HG02571 (cell line): ENCODE measurements around the gene CEP128.
A peak's percentile ranks its signal among the peaks of the same experiment; 100 is the strongest.
"Not testable (repeated sequence)": the region's sequence is repeated elsewhere in the genome, so short reads cannot be mapped to it uniquely, and the experiment has no call there.

ENCODE experiments used
- ATAC-seq: cut with Tn5 transposase; IDR thresholded peaks from one replicate; pipeline ENCODE4 v1.9.1; 2021; ENCODE audit warnings: mild to moderate bottlenecking, moderate library complexity; ENCODE audit not compliant: unreplicated experiment

The CEP128 gene

DNA sequence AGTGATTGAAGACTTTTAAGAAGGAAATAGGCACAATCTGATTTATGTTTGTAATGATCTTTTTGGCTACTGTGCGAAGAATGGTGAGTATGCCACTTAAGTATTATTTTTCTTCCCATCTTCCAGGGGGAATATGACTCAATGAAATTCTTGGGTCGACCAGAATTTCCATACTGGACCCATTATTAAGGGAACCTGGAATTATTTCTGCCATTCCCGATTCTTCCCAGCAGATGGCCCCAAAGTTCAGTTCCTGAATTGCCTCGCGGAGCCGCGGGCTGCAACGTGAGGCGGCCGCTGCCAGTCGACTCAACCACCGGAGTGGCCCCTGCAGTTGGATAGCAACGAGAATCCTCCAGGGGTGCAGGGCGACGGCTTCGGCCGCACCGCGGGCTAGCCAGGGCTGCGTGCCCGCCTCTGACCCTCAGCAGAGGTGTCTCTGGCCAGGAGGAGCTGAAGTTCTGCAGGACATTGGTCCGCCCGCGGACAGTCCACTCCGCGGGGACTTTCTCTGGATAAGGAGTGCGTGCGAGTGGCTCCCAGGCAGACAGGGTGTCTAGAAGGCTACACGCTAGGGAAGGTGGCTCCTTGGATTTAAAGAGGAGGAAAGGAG is 13.3 kb upstream of the CEP128 start:
- no peak for ATAC-seq

DNA sequence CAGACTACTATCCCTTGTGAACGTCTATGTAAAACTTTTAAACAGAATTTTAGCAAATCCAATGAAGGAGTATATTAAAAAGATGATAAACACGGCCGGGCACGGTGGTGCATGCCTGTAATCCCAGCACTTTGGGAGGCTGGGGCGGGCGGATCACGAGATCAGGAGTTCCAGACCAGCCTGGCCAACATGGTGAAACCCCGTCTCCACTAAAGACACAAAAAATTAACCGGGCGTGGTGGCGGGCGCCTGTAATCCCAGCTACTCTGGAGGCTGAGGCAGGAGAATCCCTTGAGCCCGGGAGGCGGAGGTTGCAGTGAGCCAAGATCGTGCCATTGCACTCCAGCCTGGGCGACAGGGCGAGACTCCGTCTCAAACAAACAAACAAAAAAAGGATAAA is 11.7 kb upstream of the CEP128 start:
- not testable (repeated sequence) for ATAC-seq

DNA sequence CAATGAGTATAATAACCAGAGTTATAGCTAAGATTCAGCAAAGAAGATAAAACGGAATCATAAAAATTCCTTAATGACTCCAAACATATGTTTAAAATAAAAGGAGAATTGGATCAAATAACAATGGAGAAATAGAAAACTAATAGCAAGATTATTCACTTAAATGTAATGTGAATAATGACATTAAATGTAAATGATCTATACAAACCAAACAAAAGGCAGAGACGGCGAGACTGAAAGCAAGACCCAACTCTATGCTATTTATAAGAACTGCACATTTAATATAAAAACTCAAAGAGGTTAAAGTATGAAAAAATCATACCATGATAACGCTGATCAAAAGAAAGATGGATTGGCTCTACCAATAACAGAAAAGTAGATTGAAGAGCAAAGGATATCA is 10.0 kb upstream of the CEP128 start:
- ATAC-seq, result no peak

DNA sequence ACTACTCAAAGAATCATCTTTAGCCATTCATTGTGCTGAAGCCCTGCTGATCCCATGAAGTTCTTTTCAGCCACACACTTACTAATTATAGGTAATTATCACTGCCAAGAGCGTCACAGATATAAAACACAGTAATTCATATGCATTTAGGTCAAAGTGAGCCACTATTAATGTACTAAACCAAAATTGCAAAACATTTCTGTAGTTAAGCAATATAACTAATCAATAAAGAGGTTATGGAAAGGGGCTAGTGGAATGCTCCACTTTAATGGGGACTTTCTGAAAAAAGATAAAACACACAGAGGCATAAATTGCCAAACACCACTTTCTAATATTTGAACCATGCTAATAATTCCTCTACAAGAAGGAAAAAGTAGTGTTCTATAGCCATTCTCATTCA is 6.8 kb upstream of the CEP128 start:
- ATAC-seq, result no peak

DNA sequence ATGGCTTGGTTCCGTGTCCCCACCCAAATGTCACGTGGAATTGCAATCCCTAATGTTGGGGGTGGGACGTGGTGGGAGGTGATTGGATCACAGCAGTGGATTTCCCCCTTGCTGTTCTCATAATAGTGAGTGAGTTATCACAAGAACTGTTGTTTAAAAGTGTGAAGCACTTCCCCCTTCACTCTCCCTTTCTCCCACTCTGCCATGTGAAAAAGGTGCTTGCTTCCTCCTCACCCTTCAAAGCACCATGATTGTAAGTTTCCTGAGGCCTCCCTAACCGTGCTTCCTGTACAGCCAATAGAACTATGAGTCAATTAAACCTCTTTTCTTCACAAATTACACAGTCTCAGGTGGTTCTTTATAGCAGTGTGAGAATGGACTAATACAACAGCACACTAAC is 5.3 kb upstream of the CEP128 start:
- ATAC-seq, result no peak

DNA sequence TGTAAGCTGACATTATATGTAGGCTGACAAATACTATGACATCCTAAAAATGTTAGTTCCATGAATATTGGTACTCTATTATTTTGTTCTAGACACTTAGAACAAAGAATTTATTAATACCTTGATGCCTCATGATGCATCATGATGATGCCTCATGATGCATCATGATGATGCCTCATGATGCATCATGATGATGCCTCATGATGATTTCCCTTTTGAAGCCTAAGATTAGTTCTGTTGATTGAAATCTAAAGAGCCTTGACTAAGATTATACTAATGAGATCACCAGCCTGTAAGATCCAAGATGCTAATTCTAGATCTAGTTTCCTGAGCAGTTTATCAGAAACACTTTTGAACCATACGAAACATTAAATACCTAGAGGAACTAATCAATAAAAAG is 4.6 kb upstream of the CEP128 start:
- no peak for ATAC-seq

DNA sequence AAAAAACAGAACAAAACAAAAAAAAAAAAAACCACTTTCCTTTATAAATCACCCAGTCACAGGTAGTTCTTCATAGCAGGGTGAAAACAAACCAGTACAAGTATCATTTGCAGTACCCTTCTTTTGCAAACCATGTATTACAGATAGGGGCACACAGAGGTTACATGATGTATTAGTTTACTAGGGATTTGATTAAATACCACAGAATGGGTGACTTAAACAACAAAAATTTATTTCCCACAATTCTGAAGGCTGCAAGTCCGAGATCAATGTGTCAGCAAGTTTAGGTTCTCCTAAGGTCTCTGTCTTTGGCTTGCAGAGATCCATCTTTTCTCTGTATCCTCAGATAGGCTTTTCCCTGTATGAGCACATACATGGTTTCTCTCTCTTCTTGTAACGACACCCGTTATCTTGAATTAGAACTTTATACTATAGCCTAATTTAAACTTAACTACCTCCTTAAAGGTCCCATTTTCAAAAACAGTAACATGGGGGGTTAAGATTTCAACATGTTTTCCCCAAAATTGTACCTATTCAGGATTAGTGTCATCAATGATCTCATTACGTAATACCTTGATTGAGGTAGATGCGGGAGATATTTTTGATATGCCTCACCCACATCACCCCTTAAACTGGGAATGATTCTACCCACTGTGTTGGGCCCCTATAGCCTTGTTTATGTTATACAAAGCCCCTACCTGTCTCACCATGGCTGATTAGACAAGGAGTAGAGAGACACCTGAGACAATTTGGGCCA is 3.5 kb upstream of the CEP128 start:
- no peak for ATAC-seq

DNA sequence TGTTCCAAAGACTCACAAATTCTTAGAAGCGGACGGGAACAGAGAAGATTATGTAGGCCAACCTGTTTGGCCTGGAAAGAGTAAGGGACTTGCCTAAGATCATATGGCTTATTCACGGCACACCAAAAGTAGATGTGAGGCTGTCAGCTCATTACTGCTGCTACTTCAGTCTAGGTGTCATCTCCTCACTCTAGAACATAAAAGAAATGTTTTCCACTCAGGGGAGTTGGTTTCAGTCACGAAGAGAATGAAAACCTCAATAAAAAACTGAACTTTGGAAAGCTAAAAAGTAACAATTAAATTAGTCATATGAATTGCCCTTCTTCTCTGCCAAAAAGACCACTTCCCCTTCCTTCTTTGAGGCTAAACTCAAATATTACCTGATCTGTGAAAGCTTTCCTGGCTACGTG is 658 bp upstream of the CEP128 start:
- ATAC-seq, result peak; percentile 3

DNA sequence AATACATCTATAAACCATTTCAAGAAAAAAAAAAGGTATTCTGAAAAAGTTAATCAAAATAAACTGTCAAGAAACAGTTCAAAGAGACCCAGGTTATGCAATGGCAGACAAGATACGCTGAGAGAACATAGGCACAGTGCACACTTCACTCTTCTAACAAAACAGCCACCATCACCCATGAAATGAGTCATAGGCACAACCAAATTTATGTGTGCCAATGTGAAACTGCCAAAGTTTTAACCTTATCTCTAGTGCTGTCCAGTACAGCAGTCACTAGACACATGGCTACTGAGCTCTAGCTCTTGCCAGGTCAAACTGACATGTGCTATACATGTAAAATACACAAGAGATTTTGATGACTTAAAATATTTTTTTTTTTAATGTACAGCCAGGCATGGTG is 1.4 kb downstream of the CEP128 start:
- no peak for ATAC-seq

DNA sequence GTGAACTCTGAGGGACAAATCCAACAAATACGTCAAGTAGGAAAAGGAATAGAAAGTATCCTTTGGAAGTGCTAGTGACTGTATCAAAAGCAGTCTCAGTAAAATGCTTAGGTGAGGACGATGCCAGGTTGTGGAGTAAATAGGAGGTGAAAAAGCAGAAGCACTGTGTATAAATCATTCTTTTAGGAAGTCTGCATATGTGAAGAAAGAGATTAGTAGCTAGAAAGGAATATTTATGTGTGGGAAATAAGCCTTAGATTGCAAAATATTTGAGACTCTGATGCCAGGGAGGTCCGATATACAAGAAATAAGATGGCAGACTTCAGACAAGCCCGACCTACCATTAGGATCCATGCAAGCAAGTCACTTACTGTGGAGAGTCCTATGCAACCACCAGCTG is 7.9 kb downstream of the CEP128 start:
- ATAC-seq, result no peak

DNA sequence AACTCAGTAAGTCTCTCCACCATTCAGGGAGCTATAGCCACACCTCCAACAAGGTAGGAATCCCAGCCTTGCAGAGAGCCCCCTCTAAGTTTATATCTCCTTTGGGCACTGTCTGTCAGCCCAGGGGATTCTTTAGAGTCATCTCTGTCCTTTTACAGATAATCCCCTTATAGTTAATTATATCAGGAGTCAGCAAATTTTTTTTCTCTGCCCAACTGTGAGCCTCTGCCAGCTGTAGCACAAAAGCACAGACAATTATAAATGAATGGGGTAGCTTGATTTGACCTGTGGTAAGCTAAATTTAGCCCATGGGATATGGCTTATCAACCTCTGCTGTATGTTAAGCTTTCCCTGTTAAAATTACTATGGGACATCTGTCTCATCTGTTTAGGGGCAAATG is 8.3 kb downstream of the CEP128 start:
- no peak for ATAC-seq

DNA sequence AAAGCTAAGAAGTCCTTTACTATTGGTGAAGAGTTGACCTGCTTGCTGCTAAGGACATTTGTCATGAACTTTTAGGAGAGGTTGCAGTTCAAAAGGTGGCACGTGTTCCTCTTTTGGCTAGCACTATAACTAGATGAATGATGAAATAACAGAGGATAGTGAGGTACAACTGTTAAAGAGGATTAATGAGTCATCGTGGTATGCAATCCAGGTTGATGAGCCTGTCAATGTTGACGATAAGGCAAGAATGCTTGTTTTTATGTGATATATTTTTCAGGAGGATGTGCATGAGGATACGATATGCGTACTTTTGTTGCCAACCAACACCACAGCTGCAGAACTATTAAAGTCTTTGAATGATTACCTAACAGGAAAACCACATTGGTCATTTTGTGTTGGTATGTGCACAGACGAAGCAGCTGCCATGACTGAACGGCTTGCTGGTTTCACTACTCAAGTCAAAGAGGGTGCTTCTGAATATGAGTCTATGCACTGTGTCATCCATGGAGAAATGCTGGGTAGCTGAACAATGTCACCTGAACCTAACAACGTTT is 10.6 kb downstream of the CEP128 start:
- ATAC-seq, result peak; percentile 98

DNA sequence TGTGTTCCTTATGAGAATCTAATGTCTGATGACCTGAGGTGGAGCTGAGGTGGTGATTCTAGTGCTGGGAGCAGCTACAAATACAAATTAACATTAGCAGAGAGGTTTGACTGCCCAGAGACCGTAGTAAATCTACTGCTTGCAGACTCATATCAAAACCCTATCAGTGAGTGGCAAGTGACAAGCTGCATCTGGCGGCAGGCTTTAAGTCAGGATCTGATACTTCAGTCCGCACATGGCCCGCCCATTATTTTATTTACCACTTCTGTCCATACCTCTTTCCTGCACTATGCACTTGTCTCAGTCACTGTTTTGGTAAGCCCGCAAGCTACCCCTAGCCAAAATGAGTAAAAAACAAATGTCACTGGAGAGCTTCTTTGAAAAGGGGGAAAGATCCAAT is 11.4 kb downstream of the CEP128 start:
- ATAC-seq, result no peak

DNA sequence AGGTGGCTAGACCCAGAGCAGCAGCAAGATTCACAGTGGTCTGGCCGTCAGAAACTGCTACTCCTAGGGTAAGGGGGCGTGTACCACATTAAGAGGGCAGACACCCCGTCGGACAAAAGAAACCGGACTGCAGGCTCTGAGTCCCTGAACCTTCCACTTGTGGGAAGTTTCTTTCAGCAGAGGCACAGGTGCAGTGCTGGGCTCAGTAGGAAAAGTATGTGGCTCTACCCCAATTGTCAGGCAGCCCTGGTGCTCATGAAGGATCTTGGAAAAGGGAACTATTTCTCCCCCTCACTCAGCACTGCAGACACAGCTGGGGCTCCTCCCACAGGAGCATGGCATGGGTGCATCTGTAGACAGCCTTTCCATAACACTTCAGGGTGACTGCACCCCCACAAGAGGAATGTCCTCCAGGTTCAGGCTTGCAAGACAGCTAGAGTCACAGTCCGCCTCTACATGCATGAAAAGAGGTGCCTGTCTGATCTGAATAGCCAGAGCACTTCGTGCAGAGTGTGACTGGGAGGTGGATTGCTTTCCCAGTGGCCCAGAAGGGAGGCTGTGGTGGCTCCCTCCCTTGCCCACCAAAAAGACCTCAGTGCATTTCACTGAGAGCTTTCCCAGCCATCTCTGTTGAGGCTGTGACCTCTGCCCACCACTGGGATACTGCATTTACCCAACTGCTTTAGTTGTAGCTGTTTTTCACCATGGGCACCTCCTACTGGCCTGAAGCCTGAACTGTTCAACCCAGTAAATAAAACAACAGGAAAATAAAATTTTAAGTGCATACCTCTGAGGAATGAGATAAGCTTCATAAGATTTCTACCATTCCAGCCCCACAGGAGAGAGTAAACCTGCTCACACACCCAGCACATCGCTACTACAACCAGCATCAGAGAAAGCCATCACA is 14.2 kb downstream of the CEP128 start:
- ATAC-seq, result no peak

DNA sequence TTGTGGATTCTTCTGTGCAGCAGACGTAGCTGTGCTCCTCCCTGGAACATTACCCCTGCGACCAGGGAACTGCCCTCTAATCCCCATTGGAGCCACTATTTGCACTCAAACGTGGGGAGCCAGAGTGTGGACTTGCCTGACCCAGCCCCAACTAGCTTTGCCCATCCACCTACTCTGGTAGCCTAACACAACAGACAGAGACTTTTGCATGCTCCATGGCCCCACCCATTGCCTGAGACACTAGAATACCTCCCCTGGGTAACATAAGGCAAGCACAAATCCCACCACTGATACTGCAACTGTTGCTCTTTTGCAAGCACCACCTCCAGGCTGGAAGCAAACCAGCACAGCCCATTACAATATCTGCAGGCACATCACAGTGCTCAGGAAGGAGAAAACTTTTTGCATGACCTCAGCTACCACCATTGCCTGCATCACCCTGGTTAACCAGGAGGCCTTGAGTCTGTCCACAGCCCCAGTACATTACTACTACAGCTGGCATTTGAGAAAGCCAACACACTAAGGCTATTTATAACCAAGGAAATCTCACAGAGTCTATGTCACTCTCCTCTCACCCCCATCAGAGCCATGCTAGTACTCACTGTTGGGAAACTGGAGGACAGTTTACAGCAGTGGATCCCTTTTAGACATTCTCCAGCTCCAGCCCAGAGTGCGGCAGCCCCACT is 15.0 kb downstream of the CEP128 start:
- ATAC-seq, result no peak

DNA sequence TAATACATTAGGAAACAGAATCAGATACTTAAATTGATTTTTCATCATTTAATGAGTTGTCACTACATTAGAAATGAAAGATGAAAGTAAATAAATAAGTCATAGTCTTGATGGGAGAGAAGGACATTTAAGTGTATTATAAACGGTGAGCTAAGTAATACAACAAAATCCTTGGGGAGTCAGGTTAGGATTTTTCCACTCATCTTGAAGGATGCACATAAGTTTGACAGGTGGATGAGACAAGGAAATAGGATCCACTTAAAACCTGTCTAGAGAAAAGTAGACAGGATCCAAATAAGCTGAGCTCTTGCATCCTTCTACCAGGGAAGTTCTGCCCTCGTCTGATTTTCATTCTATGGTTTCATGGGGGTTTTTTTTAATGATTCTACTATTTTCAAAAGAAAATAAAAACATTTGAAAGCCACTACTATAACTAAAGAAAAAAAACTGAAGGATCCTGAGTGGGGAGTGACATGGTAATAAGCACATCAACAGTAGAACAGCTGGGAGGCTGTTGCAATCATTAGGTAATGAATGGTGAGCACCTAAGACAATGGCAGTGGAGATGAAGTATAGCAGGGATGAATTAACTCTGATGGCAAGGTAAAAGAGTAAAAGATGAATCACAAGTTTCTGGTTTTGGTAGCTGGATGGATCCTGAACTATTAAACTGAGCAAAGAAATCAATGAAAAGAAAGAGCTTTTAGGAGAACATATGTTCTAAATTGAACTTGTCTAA is 17.0 kb downstream of the CEP128 start:
- no peak for ATAC-seq

DNA sequence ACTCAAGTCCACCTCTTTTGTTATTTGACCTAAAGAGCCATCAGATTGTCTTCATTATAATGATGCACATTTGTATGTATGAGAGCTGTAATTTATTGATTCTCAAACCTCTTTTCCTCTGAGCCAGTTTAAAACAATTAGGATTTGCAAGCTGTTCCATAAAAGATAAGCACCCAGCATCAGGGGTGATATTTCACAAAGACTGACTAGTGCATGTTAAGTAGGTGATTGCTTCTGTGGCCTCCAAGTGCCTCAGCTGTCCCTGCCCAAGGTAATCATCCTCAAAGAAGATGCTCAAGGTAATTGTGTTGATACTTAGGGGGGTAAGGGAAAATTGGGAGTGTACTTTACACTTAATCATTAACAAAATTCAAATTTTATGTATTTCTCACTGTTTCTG is 18.2 kb downstream of the CEP128 start:
- no peak for ATAC-seq

DNA sequence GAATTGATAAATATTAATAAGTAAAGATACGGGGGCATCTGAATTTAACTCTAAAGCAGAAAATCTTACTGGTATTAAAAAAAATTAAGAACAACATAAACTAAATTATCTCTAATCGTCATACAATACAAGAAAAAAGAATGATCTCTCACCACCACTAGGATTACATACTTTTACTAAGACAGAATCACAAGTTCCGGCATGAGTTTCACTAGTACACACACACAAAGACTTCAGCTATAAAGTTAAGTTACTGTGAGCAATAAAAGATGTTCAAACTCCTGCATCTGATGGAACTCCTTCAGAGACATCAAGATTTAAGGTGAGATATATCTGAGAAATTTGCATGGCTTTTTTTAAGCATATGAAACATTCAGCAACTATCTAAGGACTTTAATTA is 21.9 kb downstream of the CEP128 start:
- ATAC-seq, result no peak

DNA sequence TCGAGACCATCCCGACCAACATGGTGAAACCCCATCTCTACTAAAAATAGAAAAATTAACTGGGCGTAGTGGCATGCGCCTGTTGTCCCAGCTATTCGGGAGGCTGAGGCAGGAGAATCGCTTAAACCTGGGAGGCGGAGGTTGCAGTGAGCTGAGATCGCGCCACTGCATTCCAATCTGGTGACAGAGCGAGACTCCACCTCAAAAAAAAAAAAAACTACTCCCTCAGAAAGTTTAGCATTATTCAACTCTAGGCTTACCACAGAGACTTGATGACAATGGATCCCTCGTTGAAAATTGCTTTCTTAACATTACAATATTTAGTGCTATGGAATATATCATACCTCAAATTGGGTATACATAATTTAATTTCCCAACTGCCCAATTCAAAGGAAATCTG is 29.5 kb downstream of the CEP128 start:
- ATAC-seq, result not testable (repeated sequence)

DNA sequence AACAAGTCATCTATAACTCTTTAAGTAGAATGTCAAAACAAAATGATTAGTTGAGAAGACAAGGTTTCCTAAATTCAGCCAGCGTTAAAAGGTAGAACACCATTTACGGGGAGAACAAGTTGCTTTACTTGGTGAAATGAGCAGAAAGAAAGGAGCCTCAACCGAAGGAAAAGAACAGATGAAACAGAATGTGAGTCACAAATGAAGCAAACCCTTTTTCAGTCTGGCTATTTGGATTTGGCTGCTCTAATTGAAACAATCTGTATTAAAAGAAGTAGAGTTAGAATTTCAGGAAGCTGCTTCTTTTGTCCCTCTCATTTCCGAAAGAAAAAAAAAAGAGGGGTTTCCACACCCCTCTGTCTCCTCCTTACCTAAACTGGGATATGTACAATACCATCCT is 34.6 kb downstream of the CEP128 start:
- no peak for ATAC-seq
